HG03066 (cell line): ENCODE measurements around the gene RAD51.
"Not testable (repeated sequence)": the region's sequence is repeated elsewhere in the genome, so short reads cannot be mapped to it uniquely, and the experiment has no call there.

Source experiments
- ATAC-seq: cut with Tn5 transposase; IDR thresholded peaks from one replicate; pipeline ENCODE4 v1.9.1; 2021; ENCODE audit warnings: low read depth; ENCODE audit not compliant: unreplicated experiment

Gene RAD51

DNA sequence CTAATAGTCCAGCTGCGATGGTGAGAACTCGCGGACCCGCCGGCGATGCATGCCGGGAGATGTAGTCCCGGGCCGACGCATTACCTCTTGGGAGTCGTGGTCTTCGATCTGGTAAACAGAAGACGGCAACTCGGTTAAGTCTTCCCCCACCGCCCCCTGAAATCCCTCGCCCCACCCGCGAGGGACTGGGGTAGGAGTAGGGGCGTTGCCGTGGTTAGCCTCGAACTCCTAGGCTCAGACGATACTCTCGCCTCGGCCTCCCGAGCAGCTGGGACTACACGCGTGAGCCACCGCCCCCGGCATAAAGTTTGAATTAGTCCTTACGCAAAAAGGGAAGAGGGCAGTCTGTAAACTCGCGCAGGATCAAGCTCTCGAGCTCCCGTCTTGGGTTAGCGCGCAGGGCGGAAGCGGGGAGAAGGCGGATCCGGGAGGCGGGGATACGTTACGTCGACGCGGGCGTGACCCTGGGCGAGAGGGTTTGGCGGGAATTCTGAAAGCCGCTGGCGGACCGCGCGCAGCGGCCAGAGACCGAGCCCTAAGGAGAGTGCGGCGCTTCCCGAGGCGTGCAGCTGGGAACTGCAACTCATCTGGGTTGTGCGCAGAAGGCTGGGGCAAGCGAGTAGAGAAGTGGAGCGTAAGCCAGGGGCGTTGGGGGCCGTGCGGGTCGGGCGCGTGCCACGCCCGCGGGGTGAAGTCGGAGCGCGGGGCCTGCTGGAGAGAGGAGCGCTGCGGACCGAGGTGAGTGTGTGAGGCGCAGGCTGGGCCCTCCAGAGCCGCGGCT lies at the start of gene RAD51:
Gene RAD51 (plus strand): TSS at position 487 of the 781 bp plus-strand sequence. CDS start 3,585 bp downstream, outside the sequence.
- peak; percentile 86 for ATAC-seq

DNA sequence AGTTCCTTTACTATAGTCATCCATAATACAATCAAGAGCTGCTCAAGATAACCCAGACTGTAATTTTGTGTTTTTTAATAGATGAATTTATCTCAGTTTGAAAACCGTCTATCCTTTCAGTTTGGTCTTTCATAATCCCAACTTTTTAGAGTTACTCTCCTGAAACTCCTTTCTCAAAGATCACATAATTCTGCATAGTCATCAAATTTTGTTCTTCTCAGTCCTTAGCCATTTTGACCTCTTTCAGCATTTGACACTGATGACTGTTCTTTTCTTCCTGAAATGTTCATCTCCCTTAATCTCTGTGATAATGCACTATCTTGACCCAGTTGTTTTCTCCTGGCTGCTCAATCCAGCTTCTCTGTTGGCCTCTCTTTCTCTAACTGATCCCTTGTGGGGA lies 47.5 kb upstream of the RAD51 start:
- no peak for ATAC-seq

DNA sequence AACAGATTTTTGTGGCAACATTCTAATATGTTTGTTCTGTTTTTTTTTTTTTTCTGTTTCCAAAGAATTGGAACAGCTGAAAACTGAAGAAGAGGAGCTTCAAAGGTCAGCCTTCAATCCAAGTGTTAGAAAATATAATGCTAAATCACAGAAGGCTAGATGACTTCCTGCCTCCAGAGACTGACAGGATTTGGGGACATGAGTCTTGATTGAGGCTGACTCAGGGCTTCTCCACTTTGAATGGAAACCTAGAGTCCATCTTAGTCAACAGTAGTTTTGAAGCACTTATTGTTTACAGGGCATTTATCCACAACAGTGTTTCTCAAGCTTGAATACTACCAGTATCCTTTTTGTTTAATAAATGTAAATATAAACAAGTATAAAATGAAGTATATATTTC lies 44.5 kb upstream of the RAD51 start:
- ATAC-seq = no peak

DNA sequence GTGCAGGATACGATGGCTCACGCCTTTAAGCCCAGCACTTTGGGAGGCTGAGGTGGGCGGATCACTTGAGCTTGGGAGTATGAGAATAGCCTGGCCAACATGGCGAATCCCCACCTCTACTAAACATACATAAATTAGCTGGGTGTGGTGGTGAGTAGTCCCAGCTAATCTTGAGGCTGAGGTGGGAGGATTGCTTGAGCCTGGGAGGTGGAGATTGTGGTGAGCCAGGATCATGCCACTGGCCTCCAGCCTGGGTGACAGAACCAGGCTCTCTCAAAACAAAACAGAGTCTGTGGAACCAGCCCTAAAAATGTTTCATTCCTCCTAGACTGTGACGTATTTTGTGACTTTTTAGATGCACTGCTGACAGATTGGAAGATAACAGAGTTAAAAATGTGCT lies 34.3 kb upstream of the RAD51 start:
- no peak for ATAC-seq

DNA sequence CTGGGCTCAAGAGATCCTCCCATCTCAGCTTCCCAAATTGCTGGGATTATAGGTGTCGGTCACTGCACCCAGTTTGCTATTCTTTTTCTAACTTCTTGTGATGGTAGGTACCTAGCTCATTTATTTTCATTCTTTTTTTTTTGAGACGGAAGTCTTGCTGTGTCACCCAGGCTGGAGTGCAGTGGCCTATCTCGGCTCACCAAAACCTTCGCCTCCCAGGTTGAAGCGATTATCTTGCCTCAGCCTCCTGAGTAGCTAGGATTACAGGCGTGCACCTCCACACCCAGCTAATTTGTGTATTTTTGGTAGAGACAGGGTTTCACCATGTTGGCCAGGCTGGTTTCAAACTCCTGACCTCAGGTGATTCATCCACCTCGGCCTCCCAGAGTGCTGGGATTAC lies 30.1 kb upstream of the RAD51 start:
- ATAC-seq = no peak

DNA sequence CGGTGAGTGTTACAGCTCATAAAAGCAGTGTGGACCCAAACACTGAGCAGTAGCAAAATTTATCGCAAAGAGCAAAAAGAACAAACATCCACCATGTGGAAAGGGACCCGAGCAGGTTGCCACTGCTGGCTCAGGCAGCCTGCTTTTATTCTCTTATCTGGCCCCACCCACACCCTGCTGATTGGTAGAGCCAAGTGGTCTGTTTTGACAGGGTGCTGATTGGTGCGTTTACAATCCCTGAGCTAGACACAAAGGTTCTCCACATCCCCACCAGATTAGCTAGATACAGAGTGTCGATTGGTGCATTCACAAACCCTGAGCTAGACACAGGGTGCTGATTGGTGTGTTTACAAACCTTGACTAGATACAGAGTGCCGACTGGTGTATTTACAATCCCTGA lies 18.7 kb upstream of the RAD51 start:
- ATAC-seq = not testable (repeated sequence)

DNA sequence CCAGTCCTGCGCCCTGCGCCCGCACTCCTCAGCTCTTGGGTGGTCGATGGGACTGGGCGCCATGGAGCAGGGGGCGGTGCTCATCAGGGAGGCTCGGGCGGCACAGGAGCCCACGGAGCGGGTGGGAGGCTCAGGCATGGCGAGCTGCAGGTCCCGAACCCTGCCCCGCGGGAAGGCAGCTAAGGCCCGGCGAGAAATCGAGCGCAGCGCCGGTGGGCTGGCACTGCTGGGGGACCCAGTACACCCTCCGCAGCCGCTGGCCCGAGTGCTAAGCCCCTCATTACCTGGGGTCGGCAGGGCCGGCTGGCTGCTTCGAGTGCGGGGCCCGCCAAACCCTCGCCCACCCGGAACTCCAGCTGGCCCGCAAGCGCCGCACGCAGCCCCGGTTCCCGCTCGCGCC lies 18.1 kb upstream of the RAD51 start:
- not testable (repeated sequence) for ATAC-seq

DNA sequence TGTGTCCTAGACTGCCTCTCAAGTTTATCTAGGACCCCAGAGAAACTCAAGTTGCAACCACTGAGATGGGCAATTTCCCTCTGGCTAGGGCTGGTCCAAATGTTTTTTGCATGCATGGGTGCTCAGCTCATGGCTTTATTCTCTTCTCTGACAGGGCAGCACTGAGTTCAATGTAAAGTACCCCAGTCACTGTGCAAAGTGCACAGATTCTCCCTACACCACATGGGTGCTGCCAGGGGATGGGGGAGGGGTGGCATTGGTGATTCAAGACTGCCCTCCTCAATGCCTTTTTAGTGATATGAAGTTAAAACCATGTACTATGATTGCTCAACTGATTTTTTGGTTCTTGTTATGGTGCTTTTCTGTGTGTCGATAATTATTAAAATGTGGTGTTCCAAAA lies 14.8 kb upstream of the RAD51 start:
- no peak for ATAC-seq

DNA sequence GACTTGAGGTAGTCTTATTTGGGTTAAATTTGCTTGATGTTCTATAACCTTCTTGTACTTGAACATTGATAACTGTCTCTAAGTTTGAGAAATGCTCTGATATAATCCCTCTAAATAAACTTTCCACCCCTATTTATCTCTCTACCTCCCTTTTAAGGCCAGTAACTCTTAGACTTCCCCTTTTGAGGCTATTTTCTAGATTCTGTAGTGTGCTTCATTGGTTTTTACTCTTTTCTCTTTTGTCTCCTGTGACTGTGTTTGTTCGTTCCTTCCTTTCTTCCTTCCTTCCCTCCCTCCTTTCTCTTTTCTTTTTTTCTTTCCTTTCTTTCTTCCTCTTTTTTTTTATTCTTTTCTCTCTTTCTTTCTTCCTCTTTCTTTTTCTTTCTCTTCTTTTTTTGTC lies 14.0 kb upstream of the RAD51 start:
- not testable (repeated sequence) for ATAC-seq

DNA sequence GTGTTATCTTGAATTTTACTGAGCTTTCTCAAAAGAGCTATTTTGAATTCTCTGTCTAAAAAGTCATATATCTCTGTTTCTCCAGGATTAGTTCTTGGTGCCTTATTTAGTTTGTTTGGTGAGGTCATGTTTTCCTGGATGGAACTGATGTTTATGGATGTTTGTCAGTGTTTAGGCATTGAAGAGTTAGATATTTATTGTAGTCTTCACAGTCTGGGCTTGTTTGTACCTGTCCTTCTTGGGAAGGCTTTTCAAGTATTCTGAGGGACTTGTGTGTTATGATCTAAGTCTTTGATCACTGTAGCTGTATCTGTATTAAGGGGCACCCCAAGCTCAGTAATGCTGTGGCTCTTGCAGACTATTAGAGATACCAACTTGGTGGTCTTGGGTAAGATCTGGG lies 10.6 kb upstream of the RAD51 start:
- no peak for ATAC-seq

DNA sequence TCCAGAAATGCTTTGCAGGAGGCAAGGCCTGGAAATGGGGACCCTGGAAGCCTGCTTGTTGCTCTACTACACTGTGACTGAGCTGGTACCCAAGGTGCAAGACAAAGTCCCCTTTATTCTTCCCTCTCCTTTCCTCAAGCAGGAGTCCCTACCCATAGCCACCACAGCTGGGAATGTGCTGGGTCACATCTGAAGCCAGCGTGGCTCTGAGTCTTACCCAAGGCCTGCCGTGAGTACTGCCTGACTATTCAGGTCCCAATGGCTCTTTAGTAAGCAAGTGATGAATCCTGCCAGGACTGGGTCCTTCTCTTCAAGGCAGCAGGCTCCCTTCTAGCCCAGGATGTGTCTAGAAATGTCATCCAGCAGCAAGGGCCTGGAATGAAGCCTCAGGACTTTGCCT lies 9.6 kb upstream of the RAD51 start:
- no peak for ATAC-seq

DNA sequence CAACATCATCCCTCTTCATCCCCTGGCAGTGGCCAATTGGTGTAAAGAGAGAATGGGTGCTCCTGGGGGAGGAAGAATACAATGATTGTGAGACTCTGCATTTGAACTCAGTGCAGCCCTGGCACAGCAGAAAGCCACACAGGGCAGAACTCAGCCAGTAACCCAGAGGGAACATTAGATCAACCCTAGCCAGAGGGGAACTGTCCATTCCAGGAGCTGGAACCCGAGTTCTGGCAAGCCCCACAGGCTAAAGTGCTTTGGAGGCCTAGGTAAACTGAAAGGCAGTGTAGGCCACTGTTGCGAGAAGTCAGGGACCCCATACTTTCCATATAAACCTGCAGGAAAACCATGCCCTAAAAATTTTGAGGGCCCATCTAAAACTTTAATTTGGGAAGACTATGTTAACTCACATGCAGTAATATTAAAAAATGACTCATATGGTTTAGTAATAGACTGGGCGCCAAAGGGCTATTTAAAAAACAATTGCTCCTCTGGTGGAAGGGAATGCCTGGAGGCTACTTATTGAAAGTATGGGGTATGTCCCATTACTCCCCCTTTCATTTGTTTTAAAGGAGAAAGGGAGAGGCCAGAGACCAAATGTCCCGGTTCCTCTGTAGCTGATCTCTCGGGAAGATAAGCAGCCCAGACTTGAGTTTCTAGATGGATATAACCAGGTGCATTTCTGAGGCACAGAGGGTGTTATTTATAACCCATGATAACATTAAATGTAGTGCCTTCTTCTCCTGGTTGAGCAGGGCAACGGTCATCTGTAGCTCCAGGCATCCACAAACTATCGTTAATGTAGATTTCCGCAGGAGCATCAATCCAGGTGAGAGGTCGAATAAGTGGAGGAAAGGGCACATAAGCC lies 5.8 kb upstream of the RAD51 start:
- no peak for ATAC-seq

DNA sequence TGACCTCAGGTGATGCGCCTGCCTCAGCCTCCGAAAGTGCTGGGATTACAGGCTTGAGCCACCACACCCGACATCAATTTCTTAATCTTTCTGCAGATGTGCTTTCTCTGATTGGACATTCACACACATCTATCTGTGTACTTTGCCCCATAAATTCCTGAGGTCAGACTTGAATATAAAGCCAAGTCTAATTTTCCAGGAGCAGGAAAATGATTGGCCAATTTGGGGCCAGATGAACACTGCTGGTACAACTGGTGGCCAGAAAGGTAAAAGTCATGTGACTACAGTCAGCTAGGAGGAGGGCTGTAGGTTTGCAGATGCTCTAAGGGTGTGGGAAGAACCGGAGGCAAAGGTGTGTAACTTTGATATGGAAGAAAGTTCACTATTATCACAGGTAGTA lies 3.2 kb upstream of the RAD51 start:
- no peak for ATAC-seq

DNA sequence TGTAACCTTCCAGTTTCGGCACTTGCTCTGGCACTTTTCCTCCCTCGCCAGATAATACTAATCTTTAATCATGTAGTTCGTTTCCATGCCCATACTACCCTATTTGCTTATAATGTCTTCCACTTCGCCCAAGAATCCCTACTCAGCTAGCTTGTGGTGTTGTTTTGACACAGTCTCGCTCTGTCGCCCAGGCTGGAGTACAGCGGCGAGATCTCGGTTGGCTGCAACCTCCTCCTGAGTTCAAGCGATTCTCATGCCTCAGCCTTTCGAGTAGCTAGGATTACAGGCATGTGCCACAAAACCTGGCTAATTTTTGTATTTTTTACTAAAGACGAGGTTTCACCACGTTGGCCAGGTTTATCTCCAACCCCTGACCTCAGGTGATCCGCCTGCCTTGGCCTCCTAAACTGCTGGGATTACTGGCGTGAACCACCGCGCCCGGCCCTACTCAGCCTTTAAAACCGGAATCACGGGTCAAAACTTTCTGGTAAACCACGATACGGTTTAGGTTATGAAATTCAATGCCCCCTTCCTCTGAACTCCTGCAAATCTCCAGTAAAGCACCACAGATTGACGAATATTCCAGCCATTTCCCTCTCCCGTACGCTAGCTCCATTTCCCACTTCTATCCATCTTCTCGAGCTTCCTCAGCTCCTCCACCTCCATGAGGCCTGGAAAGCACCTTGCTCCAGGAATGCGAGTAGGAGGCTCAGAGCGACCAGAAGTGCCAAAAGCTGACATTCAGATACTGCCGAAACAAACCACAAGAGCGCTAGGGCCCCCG lies 878 bp upstream of the RAD51 start:
- no peak for ATAC-seq

DNA sequence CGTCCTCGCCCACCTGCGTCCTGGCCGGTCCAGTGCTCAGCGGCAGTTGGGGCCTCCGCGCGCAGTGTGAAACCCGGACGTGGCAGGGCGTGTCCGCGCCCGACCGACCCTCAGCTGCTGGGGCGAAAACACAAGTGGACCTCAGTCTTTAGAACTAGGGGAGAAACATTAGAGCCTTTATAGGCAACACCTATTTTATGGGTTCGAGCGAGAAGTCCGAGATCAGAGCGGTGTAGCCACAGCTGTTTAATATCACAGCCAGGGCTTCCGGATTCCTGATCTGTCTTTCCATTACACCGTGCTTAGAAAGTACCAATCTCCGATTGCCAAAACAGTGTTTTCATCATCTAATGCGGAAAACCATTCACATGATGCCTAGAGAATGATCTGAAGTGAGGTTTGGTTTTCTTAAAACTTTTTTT lies 506 bp downstream of the RAD51 start:
- ATAC-seq = peak; percentile 27

DNA sequence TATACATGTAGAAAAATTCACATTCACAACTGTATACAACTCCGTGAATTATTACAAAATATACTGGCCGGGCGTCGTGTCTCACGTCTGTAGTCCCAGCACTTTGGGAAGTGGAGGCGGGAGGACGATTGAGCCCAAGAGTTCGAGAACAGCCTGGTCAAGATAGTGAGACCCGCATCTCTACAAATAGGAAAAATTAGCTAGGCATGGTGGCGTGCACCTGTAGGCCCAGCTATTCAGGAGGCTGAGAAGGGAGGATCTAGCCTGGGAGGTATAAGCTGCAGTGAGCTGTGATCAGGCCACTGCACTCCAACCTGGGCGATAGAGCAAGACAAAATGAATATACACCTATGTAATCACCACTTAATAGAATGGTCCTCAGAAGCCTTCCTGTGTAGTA lies 1.3 kb downstream of the RAD51 start:
- ATAC-seq = no peak

DNA sequence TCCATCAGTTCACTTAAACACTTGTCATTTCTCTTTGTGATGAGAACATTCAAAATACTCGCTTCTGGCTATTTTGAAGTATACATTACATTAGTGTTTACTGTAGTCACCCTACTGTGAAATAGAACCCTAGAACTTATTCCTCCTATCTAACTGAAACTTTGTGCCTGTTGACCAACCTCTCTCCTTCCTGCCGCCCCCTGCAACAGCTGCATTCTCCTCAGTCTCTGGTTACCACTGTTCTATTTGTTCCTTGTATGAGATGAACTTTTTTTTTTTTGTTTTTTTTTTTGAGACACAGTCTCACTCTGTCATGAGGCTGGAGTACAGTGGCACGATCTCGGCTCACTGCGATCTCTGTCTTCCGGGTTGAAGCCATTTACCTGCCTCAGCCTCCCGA lies 2.9 kb downstream of the RAD51 start:
- no peak for ATAC-seq

DNA sequence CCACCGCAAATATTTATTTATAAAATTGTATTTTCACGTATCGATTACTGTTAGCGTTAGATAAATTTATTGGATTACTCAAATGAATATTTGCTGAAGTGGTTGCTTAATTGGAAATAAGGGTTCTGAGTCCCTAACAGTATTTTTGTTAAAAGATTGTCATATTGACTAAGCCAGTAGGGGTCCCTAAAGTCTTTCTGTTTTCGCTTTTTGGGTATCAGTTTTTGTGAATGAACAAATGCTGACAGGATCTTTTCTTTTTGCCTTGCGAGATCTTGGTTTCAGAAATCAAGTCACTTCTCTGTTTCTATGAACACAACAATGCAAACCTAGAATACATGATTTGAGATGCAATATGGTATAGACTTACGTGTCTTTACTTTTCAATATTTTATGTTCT lies 7.1 kb downstream of the RAD51 start:
- no peak for ATAC-seq

DNA sequence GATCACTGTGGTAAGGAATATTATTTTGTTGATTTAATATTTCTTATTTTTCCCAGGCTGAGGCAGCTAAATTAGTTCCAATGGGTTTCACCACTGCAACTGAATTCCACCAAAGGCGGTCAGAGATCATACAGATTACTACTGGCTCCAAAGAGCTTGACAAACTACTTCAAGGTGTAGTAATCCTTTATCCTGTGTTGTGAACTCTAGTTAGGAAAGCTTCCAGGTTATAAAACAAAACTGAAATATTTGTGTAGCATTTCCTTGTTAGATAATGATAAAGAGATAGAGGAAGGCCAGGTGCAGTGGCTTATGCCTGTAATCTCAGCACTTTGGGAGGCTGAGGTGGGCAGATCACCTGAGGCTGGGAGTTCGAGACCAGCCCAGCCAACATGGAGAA lies 11.1 kb downstream of the RAD51 start:
- no peak for ATAC-seq

DNA sequence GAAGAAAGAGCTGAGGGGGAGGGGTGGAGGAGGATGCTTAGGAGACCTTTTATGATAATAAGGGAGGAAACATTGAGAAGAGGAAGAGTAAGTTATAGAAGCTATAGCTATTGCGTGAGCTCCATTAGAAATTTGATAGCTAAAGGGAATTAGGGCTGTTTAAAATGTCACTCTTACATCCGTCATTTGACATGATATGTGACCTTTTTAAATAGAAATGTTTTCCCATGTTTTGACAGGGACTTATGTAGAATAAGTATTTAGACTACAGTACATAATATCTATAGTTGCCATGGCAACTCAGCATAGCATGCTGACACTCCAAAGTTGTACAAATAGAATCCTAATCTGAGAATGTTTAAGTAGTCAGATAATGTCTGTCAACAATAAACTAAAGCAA lies 19.2 kb downstream of the RAD51 start:
- no peak for ATAC-seq

DNA sequence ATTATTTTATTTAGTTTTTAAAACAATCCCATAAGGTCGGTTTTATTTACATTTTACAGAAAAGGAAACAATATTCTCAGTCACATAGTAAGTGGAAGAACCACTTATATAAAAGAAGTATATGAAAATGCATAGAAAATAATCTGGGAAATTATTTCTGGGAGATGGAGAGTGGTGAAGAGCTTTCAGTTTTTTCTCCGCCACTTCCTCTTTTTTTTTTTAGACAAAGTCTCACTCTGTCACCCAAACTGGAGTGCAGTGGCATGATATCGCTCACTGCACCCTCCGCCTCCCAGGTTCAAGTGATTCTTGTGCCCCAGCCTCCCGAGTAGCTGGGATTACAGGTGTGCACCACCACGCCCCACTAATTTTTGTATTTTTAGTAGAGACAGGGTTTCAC lies 21.2 kb downstream of the RAD51 start:
- ATAC-seq = no peak
